ENCODE data around the gene PLEKHS1.

Gene PLEKHS1

DNA sequence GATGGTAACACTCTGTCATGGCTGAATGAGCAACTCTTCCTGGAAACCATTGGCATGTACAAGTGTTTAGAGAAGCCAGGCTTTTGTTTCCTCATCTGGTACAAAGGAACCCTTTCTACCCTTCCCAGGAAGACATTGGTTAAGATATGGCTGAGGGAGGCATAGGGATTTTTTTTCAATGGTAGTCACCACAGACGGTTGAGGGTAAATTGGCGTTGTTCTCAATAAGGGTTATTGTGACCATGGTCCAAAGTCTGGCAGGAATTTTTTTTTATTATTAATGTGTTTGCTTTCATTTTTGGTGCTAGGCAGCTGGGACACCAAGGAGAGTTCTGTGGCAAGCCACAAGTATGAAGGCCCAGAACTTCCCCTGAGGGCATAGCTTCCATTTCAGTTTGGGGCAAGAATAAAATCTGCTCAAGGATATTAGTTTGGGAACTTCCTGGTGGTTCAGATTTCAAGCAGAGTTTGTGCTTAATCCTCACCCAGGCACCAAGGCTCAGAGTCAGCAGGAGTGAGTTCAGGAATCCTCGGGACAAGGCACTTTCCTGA lies at the start of gene PLEKHS1:
Gene PLEKHS1, plus strand, starts transcription at position 502 of the 552 bp plus-strand sequence. CDS start 3,596 bp downstream, outside the sequence.
- no peak for DNase-seq

DNA sequence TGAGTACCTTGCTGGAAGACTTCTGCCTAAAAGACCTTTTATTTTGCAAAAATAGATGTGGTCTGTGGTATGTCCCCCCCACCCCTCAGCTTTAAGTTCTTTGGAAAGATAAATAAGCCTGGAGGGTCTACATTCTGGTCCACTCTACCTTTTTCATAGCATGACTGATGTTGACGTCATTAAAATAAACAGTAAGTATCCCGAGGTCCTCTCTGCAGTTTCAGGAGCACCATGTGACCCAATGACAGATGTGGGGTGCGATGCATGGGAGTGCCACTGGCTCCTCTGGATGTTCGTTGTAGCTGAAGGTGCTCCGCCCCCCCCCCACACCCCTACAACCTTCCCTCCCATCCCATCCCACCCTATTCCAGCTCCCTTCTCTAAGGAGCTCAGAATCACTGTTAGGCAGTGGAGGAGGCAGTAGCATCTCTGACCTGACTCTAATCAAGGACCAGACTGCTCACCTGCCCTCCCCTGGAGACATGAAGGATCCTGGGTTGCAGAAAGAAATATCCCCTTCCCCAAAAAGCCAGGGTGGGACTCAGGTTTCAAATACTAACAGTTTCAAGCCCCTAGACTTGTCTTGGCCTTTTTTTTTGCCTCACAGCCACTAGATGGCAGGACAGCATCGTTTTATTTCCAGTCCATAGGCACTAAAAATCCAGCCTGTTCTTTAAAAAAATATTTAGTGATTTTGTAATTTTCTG lies 46.7 kb upstream of the PLEKHS1 start:
- peak; percentile 13 to 60 (median 21) for DNase-seq

DNA sequence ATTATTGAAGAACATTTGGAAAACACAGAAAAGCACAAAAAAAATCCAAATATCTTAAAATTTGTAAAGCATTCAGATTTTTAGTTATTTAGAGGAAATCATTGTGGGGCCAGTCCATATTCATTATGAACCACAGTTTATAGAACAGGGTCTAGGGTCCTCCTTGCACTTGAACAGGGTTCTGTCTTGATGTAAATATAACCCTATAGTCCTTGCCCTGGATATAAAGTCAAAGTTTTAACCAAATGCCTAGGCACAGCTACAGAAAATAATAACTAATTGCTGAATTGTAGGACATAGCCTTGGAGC lies 46.2 kb upstream of the PLEKHS1 start:
- DNase-seq = no peak

DNA sequence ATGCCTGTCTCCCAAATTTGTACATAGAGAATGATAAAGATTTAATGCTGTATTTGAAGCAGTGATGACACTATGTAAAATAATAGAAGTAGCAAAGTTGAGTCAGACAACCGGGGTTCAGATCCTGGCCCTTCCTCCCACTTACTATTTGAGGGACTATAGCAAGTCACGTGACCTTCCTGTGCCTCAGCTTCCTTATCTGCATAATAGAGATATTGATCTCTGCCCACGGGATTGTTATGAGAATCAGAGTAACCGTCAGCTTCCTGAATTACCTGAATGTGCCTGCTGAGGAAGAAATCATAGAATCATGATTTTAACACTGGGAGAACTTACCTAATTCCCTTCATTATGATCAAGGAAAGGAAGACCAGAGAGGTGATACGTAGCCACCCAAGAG lies 44.9 kb upstream of the PLEKHS1 start:
- no peak for DNase-seq

DNA sequence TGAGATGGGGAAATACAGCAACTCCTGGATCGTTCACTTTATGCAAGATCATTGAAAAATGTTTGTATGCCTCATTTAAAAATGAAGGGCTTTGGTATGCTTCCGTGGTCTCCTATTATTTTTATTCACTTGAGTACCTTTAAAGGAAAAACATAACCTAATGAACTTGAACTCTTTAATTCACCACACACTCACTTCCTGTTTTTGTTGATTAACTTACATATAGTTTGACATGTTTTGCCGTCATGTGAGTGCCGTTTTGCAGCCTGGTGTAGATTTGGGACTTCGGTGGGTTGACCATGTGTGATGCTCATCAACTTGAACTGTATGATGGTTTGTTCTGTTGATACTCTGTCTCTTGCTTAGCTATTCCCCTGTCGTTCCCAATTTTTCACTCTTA lies 42.8 kb upstream of the PLEKHS1 start:
- no peak for DNase-seq

DNA sequence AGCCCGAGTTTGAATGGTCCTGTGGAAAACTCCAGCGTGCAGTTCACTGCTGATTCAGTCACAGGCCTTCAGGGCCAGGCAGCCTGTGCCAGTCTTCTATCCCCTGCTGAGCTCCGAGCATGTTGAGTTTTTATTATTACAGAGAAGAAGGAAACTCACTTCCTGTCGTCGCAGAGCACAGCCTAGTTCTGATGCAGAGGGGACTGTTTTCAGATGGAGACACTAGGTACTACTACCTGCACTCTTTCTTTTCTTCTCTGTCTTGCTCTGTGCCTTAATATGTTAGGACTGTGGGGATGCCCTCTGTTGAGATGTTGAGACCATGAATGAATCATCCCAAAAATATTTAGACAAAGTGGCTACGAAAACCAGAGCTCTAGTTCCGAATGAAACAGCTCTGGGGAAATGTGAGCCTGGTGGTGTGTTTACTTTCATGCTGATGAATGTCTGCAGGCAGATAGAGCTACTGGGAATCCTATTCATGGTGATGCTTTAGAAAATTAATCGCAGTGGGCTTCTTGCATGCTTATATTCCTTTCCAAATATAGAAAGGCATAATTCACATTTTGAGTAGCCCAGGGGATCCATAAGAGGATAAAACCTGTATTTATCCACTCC lies 42.2 kb upstream of the PLEKHS1 start:
- peak; percentile 66 to 86 (median 71) for DNase-seq

DNA sequence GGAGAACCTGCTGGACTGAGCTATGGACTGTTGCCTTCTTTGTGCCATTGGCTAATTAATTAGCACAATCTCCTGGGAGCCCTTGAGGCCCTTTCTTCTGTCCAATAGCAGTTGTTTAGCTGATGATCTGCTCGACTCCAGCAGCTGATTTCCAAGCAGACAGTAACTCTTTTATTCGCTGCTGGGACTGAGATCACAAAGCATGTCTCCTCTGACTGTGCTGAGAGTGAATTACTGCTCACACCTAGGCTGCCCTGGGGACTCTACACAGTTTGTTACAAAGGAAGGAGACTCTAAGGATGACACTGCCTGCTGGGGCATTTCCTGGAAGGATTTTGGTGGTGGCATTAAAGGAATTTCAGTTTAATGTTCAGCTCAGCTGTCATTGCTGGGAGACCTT lies 40.3 kb upstream of the PLEKHS1 start:
- DNase-seq = peak in 1 of 3 experiments; percentile 22

DNA sequence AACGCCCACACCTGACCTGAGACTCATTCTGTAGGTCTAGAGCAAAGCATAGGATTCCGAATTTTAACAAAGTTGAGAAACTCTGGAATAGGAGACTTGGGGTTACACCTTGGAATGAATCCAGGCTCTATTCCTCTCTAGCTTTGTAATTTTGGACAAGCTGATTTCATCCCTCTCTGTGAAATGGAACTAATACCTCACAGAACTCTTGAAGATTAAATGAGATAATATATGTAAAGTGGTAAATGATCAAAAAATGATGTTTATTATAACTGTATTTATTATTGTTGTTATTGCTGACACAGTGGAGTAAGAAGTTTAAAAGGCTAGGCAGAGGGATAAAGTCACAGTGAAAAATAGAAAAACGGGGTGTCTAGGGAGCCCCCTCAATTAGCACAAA lies 39.5 kb upstream of the PLEKHS1 start:
- DNase-seq = no peak

DNA sequence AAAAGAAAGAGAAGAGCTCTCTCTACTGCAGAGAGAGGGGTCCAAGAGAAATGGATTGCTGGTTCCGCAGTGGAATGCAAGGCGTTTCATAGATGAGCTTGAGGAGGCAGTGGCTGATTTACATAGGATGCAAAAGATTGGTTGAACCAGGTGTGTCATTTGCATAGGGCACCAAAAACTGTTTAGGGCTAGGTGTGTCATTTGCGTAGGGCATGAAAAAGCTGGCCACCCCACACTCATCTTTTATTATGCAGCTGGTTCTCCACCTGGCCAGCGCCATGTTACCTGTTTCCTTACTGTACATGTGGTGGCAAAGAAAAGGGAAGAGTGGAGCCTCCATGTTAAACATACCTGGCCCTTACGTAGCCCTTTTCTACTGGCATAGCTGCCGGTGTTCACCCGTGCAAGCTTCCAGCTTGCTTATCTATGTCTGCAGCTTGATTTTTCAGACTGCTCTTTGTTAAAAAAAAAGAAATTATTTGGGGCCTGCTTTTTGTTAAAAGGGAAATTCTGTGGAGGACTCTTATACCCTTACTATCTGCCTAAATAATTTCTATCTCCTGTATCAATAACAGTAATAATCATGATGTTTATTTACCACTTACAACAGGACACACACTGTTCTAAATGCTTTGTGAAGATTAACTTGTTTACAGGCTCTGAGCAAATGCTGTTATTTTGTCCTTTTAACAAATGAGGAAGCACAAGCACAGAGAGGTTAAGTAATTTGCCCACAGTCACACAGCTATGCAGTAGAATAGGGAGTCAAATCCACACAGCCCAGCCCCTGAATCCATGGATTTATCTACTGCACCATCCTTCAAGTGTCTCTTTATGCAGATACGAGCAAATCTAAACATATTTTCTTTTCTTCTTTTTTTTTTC lies 38.5 kb upstream of the PLEKHS1 start:
- DNase-seq = no peak

DNA sequence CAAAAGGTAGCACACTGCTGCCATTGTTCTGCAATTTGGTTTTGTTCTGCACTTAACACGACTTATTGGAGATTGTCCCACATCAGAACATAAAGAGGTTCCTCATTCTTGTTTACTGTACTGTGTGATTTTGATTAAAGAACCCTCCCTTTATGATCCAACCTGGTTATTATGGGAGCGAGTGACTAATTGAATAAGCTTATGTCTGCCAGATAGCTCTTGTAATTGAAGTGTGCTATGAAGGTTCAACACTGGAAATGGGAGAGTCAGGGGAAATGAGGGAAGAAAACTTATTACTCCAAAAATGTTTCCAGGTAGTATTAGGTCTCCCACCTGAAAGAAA lies 37.9 kb upstream of the PLEKHS1 start:
- no peak for DNase-seq

DNA sequence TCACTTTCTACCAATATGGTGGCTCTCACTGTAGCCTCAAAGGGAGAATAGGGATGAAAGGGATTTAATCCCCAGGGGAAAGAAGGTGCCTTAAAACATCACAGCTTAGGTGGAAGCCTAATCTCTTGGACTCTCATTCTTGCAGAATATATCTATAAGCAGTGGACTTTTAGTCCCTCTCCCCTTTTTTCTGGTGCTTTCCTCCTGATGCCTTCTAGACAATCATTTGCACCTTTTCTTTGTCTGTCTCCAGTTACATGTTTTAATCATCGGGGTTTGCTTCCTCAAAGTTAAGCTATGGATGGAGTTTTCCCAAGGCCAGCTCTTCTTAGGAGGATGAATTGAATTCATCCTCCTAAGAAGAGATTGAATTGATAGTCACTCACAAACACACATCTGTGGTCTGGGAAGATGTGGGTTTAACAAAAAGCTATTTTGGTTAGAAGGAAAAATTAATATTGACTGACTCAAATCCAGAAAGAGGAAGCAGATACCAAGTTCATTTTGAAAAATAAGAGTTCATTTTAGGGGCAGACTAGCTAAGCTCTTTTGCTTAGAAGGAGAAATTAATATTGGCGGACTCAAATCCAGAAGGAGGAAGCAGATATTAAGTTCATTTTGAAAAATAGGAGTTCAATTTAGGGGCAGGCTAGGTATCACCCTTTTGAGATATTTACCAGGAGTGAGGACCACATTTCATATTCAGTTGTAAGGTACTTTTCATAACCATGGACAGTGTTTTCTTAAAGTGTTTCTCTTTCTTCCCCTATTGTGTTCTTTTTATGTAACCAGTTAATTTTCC lies 35.2 kb upstream of the PLEKHS1 start:
- no peak for DNase-seq

DNA sequence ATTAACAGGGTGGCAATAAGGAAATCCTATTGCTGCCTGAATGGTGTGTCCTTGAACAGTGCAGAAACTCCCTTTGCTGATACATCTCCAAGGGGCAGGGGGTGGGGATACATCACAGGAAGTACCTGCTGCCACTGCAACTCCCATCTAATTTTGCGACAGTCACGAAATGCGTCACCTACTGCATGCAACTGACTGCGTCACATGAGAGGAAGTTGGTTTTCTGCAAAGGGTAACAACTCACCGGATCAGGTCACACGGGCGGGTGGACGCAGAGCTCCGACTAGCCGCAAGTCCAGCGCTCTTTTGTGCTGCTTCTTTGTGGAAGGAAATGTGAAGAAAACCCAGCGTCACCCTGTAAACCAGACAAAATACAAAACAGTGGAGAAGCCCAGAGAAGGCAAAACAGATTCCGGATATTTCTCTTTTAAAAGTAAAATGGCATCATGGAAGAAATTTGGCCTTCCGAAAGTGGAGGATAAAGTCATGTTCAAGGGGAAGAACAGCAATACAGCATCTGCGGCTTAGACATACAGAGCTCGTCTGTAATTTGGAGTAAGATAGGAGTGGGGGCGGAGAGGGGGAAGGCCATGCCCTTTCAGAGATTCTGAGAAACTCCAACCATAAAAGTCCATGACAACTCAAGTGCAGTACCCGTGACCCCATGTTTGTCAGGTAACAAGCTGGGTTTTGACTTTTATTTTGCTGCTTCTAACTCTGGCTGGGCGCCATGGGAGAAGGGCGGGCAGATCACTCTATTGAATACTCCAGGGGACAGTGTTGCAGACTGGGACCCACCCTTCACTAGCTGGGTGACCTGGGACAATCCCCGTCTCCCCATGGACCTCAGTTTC lies 32.3 kb upstream of the PLEKHS1 start:
- DNase-seq = no peak

DNA sequence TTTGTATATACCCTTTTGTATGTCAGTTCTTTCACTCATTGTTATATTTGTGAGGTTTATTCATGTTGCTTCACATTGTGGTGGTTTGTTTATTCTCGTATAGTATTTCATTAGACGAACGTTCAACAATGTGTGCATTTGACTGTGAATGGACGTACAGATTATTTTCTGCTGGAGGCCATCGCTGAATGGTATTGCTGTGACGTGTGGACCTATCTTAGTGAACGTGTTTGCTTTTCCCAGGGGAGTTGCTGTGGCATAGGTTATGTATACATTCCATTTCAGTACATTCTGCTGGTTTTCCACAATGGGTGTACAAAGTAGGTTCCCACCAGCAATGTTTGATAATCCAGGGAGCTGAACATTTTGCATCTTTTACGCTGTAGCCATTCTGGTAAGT lies 31.1 kb upstream of the PLEKHS1 start:
- DNase-seq = no peak

DNA sequence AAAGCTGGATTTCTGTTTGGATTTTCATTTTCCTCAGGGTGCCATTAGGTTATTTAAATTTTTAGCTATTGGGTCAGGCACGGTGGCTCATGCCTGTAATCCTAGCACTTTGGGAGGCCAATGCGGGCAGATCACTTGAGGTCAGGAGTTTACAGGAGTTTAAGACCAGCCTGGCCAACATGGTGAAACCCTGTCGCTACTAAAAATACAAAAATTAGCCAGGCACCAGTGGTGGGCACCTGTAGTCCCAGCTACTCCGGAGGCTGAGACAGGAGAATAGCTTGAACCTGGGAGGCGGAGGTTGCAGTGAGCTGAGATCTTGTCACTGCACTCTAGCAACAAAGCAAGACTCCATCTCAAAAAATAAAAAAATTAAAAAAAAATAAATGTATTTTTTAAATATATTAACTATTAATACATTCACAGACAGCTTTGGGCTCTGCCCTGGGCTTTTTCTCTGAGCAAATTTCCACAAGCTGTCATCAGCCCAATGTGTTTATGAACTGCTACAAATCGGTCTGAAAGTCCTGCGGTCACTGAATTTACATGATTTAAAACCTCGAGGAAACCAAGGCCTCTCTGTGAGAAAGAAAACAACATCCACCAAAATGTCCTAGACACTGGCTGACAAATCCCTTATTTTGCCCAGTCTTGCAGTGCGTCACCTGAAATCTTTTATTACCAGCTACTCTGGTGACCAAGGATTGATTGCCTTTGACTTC lies 19.2 kb upstream of the PLEKHS1 start:
- no peak for DNase-seq

DNA sequence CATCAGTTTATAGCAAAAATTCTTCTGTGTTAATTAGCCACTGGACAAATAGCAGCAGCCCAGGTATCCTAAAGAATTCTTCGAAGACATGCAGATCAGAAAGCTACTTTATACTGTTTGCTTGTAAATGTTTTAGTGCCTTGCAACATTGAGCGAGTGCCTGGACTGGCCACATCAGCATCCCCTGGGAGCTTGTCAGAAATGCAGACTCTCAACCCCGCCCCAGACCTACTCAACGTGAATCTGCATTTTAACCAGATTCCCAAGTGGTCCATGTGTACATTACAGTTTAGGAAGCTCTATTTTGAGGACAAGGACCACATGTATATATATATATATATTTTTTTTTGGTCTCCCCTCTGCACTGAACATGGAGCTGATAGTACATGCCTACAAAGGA lies 18.5 kb upstream of the PLEKHS1 start:
- DNase-seq = no peak

DNA sequence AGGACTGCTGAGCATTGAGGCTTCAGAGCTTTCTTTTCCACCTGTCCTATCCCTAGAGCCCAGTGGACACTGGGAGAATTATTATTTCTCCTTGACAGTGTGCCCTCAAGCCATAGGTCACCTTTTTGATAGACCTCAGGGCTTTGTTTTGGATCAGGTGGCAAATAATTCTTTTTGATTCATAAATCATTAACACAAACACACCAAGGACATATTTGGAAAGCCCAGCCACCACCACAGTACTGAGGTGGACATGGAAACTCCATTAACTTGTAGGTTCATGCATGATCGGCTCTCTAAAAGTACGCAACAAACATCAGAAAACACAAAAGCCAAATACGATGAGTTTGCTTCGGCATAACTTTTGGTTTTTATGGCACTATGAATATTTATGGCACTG lies 17.8 kb upstream of the PLEKHS1 start:
- DNase-seq = peak in 1 of 3 experiments; percentile 1

DNA sequence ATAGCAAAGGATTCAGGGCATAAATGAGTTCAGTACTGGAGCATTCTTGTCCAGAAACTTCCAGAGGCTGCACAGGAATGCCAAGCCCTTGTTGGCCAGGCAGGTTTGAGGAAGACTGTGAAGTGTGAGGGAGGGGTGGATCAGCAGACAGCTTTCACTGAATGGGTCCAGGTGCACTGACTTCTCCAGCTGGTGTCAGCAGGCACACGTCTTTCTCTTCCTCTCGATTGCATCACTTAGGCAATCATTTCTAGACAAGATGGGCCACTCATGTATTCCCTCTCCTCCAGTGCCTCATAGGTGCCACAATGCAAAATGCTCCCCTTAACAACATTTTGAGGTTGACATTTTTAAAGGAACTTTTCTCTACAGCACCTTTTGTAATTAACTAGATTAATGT lies 15.6 kb upstream of the PLEKHS1 start:
- DNase-seq = peak; percentile 25 to 71 (median 32)

DNA sequence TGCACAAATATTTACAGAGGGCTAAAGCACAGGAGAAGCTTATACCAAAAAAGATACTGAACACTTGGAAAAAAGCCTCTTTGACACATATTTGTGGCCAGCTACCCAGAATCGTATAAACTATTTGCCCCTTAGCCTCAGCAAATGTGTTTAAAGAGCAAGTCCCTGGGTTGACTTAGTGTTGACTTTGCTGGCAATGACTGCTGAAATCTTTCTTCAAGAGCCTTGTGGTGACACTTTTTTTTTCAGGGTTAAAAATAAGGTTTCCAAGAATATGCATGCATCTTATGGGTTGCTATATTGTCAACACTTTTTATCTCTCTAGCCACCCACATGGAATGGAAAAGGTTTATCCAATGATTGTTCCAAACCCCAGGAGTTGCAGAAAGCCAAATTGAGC lies 14.9 kb upstream of the PLEKHS1 start:
- no peak for DNase-seq

DNA sequence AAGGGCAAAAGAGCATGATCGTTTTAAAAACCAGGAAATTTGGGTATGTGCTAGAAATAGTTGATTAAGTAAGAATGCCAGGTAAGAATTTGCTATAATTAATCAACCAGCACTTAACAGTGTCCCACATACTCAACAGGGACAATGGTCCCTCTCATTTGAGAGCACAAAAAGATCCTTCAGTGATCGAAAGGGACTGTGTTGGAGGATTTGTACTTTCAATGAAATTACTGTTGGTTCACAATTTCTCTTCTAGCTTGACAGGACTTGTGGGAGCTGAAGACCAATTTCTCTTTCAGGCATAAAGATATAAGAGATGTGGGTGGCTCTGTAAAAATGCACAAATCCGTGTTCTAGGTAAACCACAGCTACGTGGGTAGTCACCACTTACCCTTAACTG lies 12.5 kb upstream of the PLEKHS1 start:
- no peak for DNase-seq

DNA sequence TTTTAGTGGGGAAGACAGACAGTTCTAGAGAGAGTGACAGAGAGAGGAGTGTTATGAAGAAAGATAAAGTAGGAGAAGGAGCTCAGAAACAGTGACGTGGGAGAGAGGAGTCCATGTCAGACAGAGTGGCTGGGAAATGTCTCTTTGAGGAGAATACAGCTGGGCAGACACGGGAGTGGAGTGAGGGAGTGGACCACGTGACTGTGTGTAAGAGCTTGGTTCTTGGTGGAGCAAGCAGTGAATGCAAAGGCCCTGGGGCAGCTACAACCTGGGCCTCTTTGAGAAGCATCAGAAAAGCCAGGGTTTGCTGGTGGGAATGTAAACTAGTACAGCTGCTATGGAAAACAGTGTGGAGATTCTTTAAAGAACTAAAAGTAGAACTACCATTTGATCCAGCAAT lies 11.9 kb upstream of the PLEKHS1 start:
- DNase-seq = no peak

DNA sequence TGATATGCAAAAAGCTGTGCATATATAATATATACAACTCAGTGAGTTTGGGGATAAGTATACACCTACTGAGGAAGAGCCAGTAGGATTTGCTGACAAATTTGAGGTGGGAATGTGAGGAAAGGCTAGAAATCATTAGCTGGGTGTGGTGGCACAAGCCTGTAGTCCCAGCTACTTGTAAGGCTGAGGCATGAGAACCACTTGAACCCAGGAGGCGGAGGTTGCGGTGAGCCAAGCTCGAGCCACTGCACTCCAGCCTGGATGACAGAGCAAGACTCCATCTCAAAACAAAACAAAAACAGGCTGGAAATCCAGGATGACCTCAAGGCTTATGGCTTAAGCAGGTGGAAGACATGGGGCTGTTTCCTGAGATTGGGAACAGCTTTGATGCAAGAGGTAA lies 10.6 kb upstream of the PLEKHS1 start:
- no peak for DNase-seq

Measured in NCI-H1417 (cell line).